Left ventricle myocardium superior (tissue), 1 donor: ENCODE data around the gene USP17L5. TPM values are rescaled to one million over a fixed set of nuclear protein-coding genes. Genes with fewer than 3 reads are reported as not detected.
"Not testable (repeated sequence)": the region's sequence is repeated elsewhere in the genome, so short reads cannot be mapped to it uniquely, and the experiment has no call there.

Experiments
- ATAC-seq: fragments of 200-7000 bp; cut with Tn5 transposase; one replicate; pipeline ENCODE4 v1.9.1; 2020; ENCODE audit warnings: mild to moderate bottlenecking, moderate library complexity
- DNase-seq: peaks from one replicate; pipeline ENCODE4 v3.0.0-alpha.2; 2020
- intact Hi-C: fragments of 100-400 bp; cut with micrococcal nuclease; formaldehyde crosslinking; loops from one replicate; pipeline ENCODE4 v1.11.0; 2022
- long read RNA-seq: library from polyadenylated mRNA; unstranded; transcript quantifications from one replicate; pipeline ENCODE4 v2.0.0, GENCODE V29; 2021
- total RNA-seq: library from RNA; stranded (reverse); fragmentation: NEBNext Ultra II Directional; extraction: Animal tissue kit (Norgen Biotek cat#: 25700); gene quantifications from one replicate; pipeline ENCODE4 v1.2.1, GENCODE V29; 2021
- donor health status: DM: no; HTN: yes; CAD: no; lungs with severe emphysema.

Gene USP17L5
- not detected for total RNA-seq
- long read RNA-seq = 0 reads

GRCh38 chr4:9339103-9339502 lies at the start of gene USP17L5:
Gene USP17L5, plus strand, starts transcription at chr4:9339403. Its CDS starts 0 bp downstream, at chr4:9339403.
- ATAC-seq, DNase-seq, intact Hi-C loops: not testable (repeated sequence)

- ATAC-seq, DNase-seq, intact Hi-C loops: not testable (repeated sequence)
Measured at GRCh38 chr4:9324191-9324590, 15.0 kb upstream of the USP17L5 start.

- ATAC-seq, DNase-seq, intact Hi-C loops: not testable (repeated sequence)
Measured at GRCh38 chr4:9324865-9325264, 14.3 kb upstream of the USP17L5 start, which contains the start of gene USP17L24. Gene USP17L24, plus strand, starts transcription at chr4:9325165. Its CDS starts 0 bp downstream, at chr4:9325165.

GRCh38 chr4:9329611-9330010 lies 9.6 kb upstream of the USP17L5 start, which contains the start of gene USP17L25:
Gene USP17L25, plus strand, starts transcription at chr4:9329911. Its CDS starts 0 bp downstream, at chr4:9329911.
- DNase-seq, ATAC-seq, intact Hi-C loops: not testable (repeated sequence)

- ATAC-seq, DNase-seq, intact Hi-C loops: not testable (repeated sequence)
Measured at GRCh38 chr4:9334358-9334757, 4.8 kb upstream of the USP17L5 start, which contains the start of gene USP17L26. Gene USP17L26, plus strand, starts transcription at chr4:9334658. Its CDS starts 0 bp downstream, at chr4:9334658.

GRCh38 chr4:9343848-9344247 lies 4.6 kb downstream of the USP17L5 start, which contains the start of gene USP17L27:
Gene USP17L27, plus strand, starts transcription at chr4:9344148. Its CDS starts 0 bp downstream, at chr4:9344148.
- intact Hi-C loops, DNase-seq, ATAC-seq: not testable (repeated sequence)

GRCh38 chr4:9348593-9348992 lies 9.4 kb downstream of the USP17L5 start, which contains the start of gene USP17L28:
Gene USP17L28, plus strand, starts transcription at chr4:9348893. Its CDS starts 0 bp downstream, at chr4:9348893.
- DNase-seq, intact Hi-C loops, ATAC-seq: not testable (repeated sequence)

GRCh38 chr4:9350866-9351265 lies 11.7 kb downstream of the USP17L5 start:
- DNase-seq, intact Hi-C loops, ATAC-seq: not testable (repeated sequence)

GRCh38 chr4:9353338-9353737 lies 14.1 kb downstream of the USP17L5 start, which contains the start of gene USP17L29:
Gene USP17L29, plus strand, starts transcription at chr4:9353638. Its CDS starts 0 bp downstream, at chr4:9353638.
- intact Hi-C loops, DNase-seq, ATAC-seq: not testable (repeated sequence)

GRCh38 chr4:9362829-9363228 lies 23.6 kb downstream of the USP17L5 start, which contains the start of gene USP17L30:
Gene USP17L30, plus strand, starts transcription at chr4:9363129. Its CDS starts 0 bp downstream, at chr4:9363129.
- intact Hi-C loops, DNase-seq, ATAC-seq: not testable (repeated sequence)

- not testable (repeated sequence) for DNase-seq
Measured at GRCh38 chr4:9379881-9380280, 40.7 kb downstream of the USP17L5 start.

GRCh38 chr4:9381012-9381534 lies 41.9 kb downstream of the USP17L5 start:
- peak; percentile 66 for DNase-seq
- ATAC-seq, intact Hi-C loops: not testable (repeated sequence)

More at GRCh38 chr4:9379881-9380280, 40.7 kb downstream of the USP17L5 start:
- intact Hi-C loops, ATAC-seq: not testable (repeated sequence)

- ATAC-seq (no peak), DNase-seq (no peak)
- intact Hi-C loops = no loop called here
Measured at GRCh38 chr4:9384126-9384525, 44.9 kb downstream of the USP17L5 start.

GRCh38 chr4:9389001-9389400 lies 49.8 kb downstream of the USP17L5 start:
- intact Hi-C loops, DNase-seq, ATAC-seq: not testable (repeated sequence)

Other genes with a start within 250 kb of the USP17L5 start
- gene FAM90A26, start 169.0 kb upstream of the USP17L5 start, total RNA-seq = not detected
- not detected for gene USP17L10, start 128.7 kb upstream of the USP17L5 start, total RNA-seq
- gene USP17L11, start 124.0 kb upstream of the USP17L5 start, total RNA-seq = not detected
- not detected for gene USP17L12, start 119.3 kb upstream of the USP17L5 start, total RNA-seq
- gene USP17L13, start 114.5 kb upstream of the USP17L5 start, total RNA-seq = not detected
- not detected for gene USP17L15, start 105.0 kb upstream of the USP17L5 start, total RNA-seq
- gene USP17L17, start 95.5 kb upstream of the USP17L5 start, total RNA-seq = not detected
- gene USP17L18, start 90.8 kb upstream of the USP17L5 start, total RNA-seq = not detected
- gene USP17L19, start 86.0 kb upstream of the USP17L5 start, total RNA-seq = not detected
- gene USP17L20, start 81.3 kb upstream of the USP17L5 start, total RNA-seq = not detected
- not detected for gene USP17L21, start 76.5 kb upstream of the USP17L5 start, total RNA-seq
- not detected for gene USP17L22, start 71.8 kb upstream of the USP17L5 start, total RNA-seq
- gene USP17L24, start 14.2 kb upstream of the USP17L5 start, total RNA-seq = not detected
- gene USP17L25, start 9.5 kb upstream of the USP17L5 start, total RNA-seq = not detected
- not detected for gene USP17L26, start 4.7 kb upstream of the USP17L5 start, total RNA-seq
- gene USP17L27, start 4.7 kb downstream of the USP17L5 start, total RNA-seq = not detected
- not detected for gene USP17L28, start 9.5 kb downstream of the USP17L5 start, total RNA-seq
- gene USP17L29, start 14.2 kb downstream of the USP17L5 start, total RNA-seq = not detected
- not detected for gene USP17L30, start 23.7 kb downstream of the USP17L5 start, total RNA-seq
- gene DEFB131A, start 105.0 kb downstream of the USP17L5 start, total RNA-seq = not detected